HEK293 (cell line): Measurements from ENCODE around the gene NEGR1.

Experiments used
- CTCF ChIP-seq: fragments of 450-650 bp; formaldehyde crosslinking; IDR thresholded peaks from 2 replicates; pipeline ENCODE4 v1.5.1; 2016; ENCODE audit warnings: missing biosample characterization, missing genetic modification characterization
- HIC1 ChIP-seq: fragments of 450-650 bp; formaldehyde crosslinking; IDR thresholded peaks from 2 replicates; pipeline ENCODE4 v1.5.1; 2016; ENCODE audit warnings: missing biosample characterization, missing genetic modification characterization
- PATZ1 ChIP-seq: fragments of 450-650 bp; formaldehyde crosslinking; IDR thresholded peaks from 2 replicates; pipeline ENCODE4 v1.5.1; 2016; ENCODE audit warnings: missing biosample characterization, missing genetic modification characterization
- ZBTB10 ChIP-seq: fragments of 450-650 bp; formaldehyde crosslinking; IDR thresholded peaks from 2 replicates; pipeline ENCODE4 v1.5.1; 2016; ENCODE audit warnings: missing biosample characterization, missing genetic modification characterization
- ZFP3 ChIP-seq: fragments of 450-650 bp; formaldehyde crosslinking; IDR thresholded peaks from 2 replicates; pipeline ENCODE4 v1.5.1; 2016; ENCODE audit warnings: low read depth, missing biosample characterization, missing genetic modification characterization
- ZNF530 ChIP-seq: fragments of 450-650 bp; formaldehyde crosslinking; IDR thresholded peaks from 2 replicates; pipeline ENCODE4 v1.5.1; 2016; ENCODE audit warnings: low read depth, missing biosample characterization, missing genetic modification characterization

GRCh38 chr1:71462247-71462646 is 820.1 kb downstream of the NEGR1 start:
- TF ChIP-seq ZNF530 (tag by site-specific recombination) (no peak), CTCF (tag by site-specific recombination) (no peak), PATZ1 (no peak), ZBTB10 (no peak), ZFP3 (tag by site-specific recombination) (no peak), HIC1 (tag by site-specific recombination) (no peak)
